IPS-20b (cell line): ENCODE data around the gene C16orf95.
"Not testable (repeated sequence)": the region's sequence is repeated elsewhere in the genome, so short reads cannot be mapped to it uniquely, and the experiment has no call there.

ENCODE experiments used
- H3K27ac ChIP-seq: one replicate; pipeline ENCODE4 v1.5.1; 2013; ENCODE audit warnings: low read length
- H3K27me3 ChIP-seq: 2 replicates; pipeline ENCODE4 v1.6.1; 2013; ENCODE audit warnings: mild to moderate bottlenecking, low read length, inconsistent platforms; ENCODE audit not compliant: insufficient read depth
- H3K36me3 ChIP-seq: 2 replicates; pipeline ENCODE4 v1.6.1; 2013; ENCODE audit warnings: low read depth, mild to moderate bottlenecking, inconsistent platforms, low read length, moderate library complexity; ENCODE audit not compliant: insufficient read depth
- H3K4me1 ChIP-seq: 2 replicates; pipeline ENCODE4 v1.6.1; 2013; ENCODE audit warnings: mild to moderate bottlenecking, control low read depth, inconsistent platforms, low read length, moderate library complexity; ENCODE audit not compliant: insufficient read depth
- H3K4me3 ChIP-seq: 2 replicates; pipeline ENCODE4 v1.5.1; 2013; ENCODE audit warnings: mild to moderate bottlenecking, low read length, inconsistent platforms
- H3K9ac ChIP-seq: 2 replicates; pipeline ENCODE4 v1.6.1; 2013; ENCODE audit warnings: low read depth, mild to moderate bottlenecking, inconsistent platforms, low read length, moderate library complexity
- H3K9me3 ChIP-seq: 2 replicates; pipeline ENCODE4 v1.6.1; 2013; ENCODE audit warnings: mild to moderate bottlenecking, low read depth, low read length, inconsistent platforms; ENCODE audit not compliant: insufficient read depth

C16orf95 gene

DNA sequence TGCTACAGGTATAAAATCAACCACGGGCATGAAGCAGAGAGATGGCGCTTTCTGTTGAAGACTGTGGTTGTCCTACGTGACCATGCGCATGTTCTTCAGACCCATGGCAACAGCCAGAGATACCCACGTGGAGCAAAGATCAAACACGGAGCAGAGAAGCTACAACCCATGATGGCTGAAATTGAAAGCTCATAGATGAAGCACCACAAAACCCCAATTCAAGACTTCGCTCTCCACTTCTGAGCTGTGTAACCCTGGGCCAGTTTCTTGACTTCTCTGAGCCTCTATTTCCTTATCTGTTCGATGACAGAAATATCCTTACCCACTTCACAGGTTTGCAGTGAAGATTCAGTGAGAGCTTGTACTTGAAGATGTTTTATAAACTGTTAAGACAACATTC lies 49.6 kb downstream of the C16orf95 start:
- H3K9ac ChIP-seq = no peak overlapping the region
- no peak overlapping the region for H3K27ac ChIP-seq
- no peaks in the 10 kb centered on the region for H3K9me3 ChIP-seq
- no peak overlapping the region for H3K4me3 ChIP-seq
- no peaks in the 10 kb centered on the region for H3K4me1 ChIP-seq
- no peaks in the 10 kb centered on the region for H3K36me3 ChIP-seq
- H3K27me3 ChIP-seq = no peaks in the 10 kb centered on the region

DNA sequence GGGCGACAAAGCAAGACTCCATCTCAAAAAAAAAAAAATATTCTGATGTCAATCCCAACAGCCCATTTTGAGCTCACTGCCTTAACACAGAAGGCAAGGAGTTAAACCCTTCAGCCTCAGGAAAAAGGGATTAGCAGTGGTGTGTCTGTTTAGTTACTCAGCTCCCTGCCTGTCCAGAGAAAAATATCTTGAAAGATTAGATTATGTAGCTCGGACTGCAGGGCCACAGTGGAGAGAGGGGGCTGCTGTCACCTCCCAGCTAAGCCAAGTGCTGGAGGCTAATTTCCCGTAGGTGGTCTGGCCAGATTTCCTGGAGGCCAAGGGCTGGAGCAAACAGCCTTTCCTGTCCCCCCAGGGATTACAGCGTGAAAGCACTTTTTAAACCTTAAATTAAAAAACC lies 50.3 kb downstream of the C16orf95 start:
- Histone ChIP-seq H3K27ac (no peak overlapping the region), H3K4me1 (no peaks in the 10 kb centered on the region), H3K27me3 (no peaks in the 10 kb centered on the region), H3K9ac (no peak overlapping the region), H3K36me3 (no peaks in the 10 kb centered on the region), H3K9me3 (no peaks in the 10 kb centered on the region), H3K4me3 (no peak overlapping the region)

GRCh38 chr16:87265261-87265660 lies 51.9 kb downstream of the C16orf95 start:
- Histone ChIP-seq H3K9ac (no peak overlapping the region), H3K27ac (no peak overlapping the region), H3K36me3 (no peaks in the 10 kb centered on the region), H3K4me1 (no peaks in the 10 kb centered on the region), H3K4me3 (no peak overlapping the region), H3K27me3 (no peaks in the 10 kb centered on the region), H3K9me3 (no peaks in the 10 kb centered on the region)

DNA sequence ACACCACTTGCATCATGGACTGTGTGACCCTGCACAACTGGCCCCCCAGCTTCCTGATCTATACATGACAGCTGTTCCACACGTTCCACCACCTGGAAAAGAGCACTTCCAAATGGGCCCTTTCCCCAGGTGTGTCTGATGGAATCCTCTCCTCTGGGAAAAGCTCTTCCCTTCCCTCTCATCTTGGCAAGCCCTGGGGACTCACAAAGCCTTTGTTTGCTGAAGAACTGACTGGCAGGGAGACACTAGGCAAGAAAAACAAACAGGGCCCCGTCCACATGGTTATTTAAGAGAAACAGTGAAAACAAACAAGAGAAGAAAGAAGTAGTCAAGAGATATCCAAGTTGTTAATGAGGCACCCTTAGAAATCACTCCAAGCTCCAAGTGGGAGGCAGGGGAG lies 52.6 kb downstream of the C16orf95 start:
- no peaks in the 10 kb centered on the region for H3K36me3 ChIP-seq
- H3K4me3 ChIP-seq = no peak overlapping the region
- H3K27ac ChIP-seq = no peak overlapping the region
- no peaks in the 10 kb centered on the region for H3K27me3 ChIP-seq
- no peaks in the 10 kb centered on the region for H3K4me1 ChIP-seq
- H3K9ac ChIP-seq = no peak overlapping the region
- H3K9me3 ChIP-seq = no peaks in the 10 kb centered on the region

DNA sequence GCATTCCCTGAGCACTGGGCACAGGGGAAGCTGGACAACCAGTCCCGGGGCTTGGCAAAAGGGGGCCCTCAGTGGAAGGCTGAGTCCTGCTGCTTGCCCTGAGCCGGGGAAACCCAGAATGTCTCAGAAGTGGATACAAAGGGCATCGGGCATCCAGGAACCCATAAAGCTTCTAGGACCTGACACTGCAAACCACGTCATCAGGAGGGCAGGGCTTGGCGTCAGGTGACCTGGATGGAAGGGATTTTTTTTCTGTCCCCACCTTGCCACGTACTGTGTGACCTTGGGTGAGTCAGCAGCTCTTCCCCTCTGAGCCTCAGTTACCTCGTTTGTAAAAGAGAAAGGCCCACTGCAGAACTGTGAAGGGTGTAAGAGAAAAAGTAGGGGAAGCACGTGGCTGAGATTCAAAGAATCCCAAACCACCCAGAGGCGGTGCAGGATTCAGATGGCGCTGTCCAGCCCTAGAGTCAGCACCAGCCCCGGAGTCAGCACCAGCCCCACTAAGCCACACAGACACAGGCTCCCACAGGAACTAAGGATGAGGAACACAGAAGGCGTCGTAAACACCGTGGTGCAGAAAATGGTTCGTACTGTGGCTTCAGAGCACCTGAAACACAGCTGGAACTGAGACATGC lies 53.7 kb downstream of the C16orf95 start:
- no peaks in the 10 kb centered on the region for H3K4me1 ChIP-seq
- H3K36me3 ChIP-seq = no peaks in the 10 kb centered on the region
- H3K27me3 ChIP-seq = no peaks in the 10 kb centered on the region
- H3K27ac ChIP-seq = no peak overlapping the region
- H3K9me3 ChIP-seq = no peaks in the 10 kb centered on the region
- no peak overlapping the region for H3K4me3 ChIP-seq
- H3K9ac ChIP-seq = no peak overlapping the region

DNA sequence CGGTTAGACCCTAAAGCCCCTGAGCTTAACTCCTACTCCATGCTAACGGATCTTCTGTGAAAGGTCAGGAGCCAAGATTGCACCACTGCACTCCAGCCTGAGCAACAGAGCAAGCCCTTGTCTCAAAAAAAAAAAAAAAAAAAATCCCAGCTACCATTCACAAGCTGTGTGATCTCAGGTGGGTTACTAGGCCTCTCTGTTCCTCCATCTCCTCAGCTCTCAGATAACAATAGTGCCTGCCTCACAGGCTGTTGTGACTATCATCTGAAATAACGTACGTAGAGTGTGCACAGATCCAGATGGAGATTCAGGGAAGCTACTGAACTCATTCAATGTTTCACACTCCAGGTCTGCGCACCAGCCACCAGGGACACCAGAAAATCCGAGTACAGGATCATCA lies 57.8 kb downstream of the C16orf95 start:
- H3K4me1 ChIP-seq = no peaks in the 10 kb centered on the region
- no peaks in the 10 kb centered on the region for H3K27me3 ChIP-seq
- no peaks in the 10 kb centered on the region for H3K9me3 ChIP-seq
- H3K9ac ChIP-seq = no peak overlapping the region
- H3K36me3 ChIP-seq = no peaks in the 10 kb centered on the region
- H3K27ac ChIP-seq = no peak overlapping the region
- no peak overlapping the region for H3K4me3 ChIP-seq

- H3K9ac ChIP-seq, H3K27me3 ChIP-seq, H3K4me1 ChIP-seq, H3K9me3 ChIP-seq, H3K36me3 ChIP-seq, H3K27ac ChIP-seq, H3K4me3 ChIP-seq: not testable (repeated sequence)
Observed at GRCh38 chr16:87258653-87259052, 58.5 kb downstream of the C16orf95 start.

GRCh38 chr16:87255866-87256265 lies 61.3 kb downstream of the C16orf95 start:
- no peaks in the 10 kb centered on the region for H3K36me3 ChIP-seq
- H3K9ac ChIP-seq = no peak overlapping the region
- H3K27ac ChIP-seq = no peak overlapping the region
- H3K27me3 ChIP-seq = no peaks in the 10 kb centered on the region
- no peaks in the 10 kb centered on the region for H3K4me1 ChIP-seq
- no peaks in the 10 kb centered on the region for H3K9me3 ChIP-seq
- H3K4me3 ChIP-seq = no peak overlapping the region

DNA sequence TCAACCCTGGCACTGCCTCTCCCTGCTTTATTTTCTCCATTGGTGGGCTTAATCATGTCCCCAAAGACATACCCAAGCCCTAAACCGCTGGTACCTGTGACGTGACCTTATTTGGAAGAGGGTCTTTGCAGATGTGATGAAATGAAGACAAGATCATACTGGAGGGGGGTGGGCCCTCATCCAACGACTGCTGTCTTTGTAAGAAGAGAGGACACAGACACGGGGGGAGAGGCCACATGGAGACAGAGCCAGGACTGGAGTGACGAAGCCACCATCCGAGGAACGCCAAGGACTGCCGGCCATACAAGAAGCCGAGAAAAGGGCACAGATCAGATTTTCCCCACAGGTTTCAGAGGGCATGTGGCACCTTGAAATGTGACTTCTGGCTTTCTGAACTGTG lies 62.5 kb downstream of the C16orf95 start:
- Histone ChIP-seq H3K9ac (no peak overlapping the region), H3K4me1 (no peaks in the 10 kb centered on the region), H3K27ac (no peak overlapping the region), H3K36me3 (no peaks in the 10 kb centered on the region), H3K9me3 (no peaks in the 10 kb centered on the region), H3K4me3 (no peak overlapping the region), H3K27me3 (no peaks in the 10 kb centered on the region)

DNA sequence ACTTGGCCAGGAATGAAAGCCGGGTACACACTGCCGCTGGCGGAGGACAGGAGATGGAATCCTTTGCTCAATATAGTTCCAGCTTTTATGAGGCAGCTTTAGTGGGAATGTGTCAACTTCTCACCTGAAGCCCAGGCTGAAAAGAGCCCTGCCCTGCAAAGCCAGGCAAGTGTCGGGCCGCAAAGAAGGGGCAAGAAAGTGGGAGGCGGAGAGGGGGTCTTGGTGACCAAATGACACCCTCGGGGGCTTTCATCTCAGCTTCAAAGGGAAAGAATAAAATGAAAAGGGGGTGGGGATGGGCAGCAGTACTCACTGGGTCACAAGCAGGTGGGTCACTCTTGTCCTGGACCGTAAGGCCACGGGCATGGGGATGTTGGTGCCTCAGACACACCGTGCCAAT lies 62.9 kb downstream of the C16orf95 start:
- no peaks in the 10 kb centered on the region for H3K36me3 ChIP-seq
- no peaks in the 10 kb centered on the region for H3K27me3 ChIP-seq
- no peak overlapping the region for H3K9ac ChIP-seq
- no peak overlapping the region for H3K4me3 ChIP-seq
- no peaks in the 10 kb centered on the region for H3K4me1 ChIP-seq
- H3K9me3 ChIP-seq = no peaks in the 10 kb centered on the region
- no peak overlapping the region for H3K27ac ChIP-seq

DNA sequence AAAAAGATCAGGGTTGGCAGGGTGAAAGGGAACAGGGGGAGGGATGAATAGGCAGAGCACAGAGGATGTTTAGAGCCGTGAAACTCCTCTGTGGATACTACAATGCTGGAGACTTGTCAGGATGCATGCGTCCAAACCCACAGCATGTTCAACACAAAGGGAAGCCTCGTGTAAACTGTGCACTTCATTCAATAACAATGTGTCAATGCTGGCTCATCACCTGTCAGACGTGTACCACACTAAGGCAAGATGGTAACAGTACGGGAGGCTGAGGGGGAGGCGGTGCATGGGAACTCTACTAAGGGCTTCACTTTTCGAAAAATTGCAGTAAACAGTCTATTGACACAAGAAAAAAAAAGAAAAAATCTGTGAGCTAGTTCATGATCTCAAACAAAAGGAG lies 63.7 kb downstream of the C16orf95 start:
- Histone ChIP-seq H3K9ac (no peak overlapping the region), H3K27me3 (no peaks in the 10 kb centered on the region), H3K4me3 (no peak overlapping the region), H3K4me1 (no peaks in the 10 kb centered on the region), H3K36me3 (no peaks in the 10 kb centered on the region), H3K9me3 (no peaks in the 10 kb centered on the region), H3K27ac (no peak overlapping the region)
